Adrenal gland (tissue), 5 donors: ENCODE data around the gene TENM4.

Source experiments
- POLR2A ChIP-seq, 2 donors: fragments of 450-650 bp; IDR thresholded peaks; one replicate each; pipeline ENCODE4 v1.6.1; 2017; ENCODE audit warnings: antibody characterized with exemption in 2 of 2, mild to moderate bottlenecking in 2 of 2, moderate library complexity in 1 of 2
- TF ChIP-seq, protein P1 (sequence below), 6 experiments: fragments of 450-650 bp in 4 of 6; fragments of 200-600 bp in 2 of 6; sonication (generic) in 1 of 6; IDR thresholded peaks; 1 replicate in 5 of 6; 2 replicates in 1 of 6; pipeline versions ENCODE4 v1.5.1 to v1.8.0; 2016 to 2021; ENCODE audit warnings: antibody characterized with exemption in 6 of 6, mild to moderate bottlenecking in 2 of 6, moderate library complexity in 1 of 6
- donor health status: DM: no; HTN: no; CAD: no.

DNA sequence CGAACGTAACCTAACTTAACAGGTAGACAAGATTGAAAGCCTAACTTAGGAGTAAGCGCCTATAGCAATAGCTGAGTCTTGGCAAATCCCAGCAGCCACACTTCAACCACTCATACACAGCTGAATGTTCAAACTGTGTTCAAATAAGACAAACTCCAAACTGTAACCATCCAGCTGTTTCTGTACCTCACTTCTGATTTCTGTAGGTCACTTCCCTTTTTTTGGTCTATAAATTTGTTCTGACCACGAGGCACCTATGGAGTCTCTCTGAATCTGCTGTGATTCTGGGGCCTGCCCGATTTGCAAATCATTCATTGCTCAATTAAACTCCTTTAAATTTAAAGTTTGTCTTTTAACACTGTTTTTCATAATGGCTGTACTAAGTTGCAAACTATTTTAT lies 8.2 kb upstream of the TENM4 start:
- TF ChIP-seq POLR2A (IDR thresholded peaks at IDR 0.05), result no peak
- TF ChIP-seq, protein P1, sequence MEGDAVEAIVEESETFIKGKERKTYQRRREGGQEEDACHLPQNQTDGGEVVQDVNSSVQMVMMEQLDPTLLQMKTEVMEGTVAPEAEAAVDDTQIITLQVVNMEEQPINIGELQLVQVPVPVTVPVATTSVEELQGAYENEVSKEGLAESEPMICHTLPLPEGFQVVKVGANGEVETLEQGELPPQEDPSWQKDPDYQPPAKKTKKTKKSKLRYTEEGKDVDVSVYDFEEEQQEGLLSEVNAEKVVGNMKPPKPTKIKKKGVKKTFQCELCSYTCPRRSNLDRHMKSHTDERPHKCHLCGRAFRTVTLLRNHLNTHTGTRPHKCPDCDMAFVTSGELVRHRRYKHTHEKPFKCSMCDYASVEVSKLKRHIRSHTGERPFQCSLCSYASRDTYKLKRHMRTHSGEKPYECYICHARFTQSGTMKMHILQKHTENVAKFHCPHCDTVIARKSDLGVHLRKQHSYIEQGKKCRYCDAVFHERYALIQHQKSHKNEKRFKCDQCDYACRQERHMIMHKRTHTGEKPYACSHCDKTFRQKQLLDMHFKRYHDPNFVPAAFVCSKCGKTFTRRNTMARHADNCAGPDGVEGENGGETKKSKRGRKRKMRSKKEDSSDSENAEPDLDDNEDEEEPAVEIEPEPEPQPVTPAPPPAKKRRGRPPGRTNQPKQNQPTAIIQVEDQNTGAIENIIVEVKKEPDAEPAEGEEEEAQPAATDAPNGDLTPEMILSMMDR (IDR thresholded peaks at IDR 0.05), result no peak
